GM19328 (cell line): ENCODE measurements around the gene PHACTR3.

Experiments
- ATAC-seq: cut with Tn5 transposase; IDR thresholded peaks from one replicate; pipeline ENCODE4 v1.9.1; 2021; ENCODE audit warnings: mild to moderate bottlenecking, moderate library complexity; ENCODE audit not compliant: unreplicated experiment

Gene PHACTR3

DNA sequence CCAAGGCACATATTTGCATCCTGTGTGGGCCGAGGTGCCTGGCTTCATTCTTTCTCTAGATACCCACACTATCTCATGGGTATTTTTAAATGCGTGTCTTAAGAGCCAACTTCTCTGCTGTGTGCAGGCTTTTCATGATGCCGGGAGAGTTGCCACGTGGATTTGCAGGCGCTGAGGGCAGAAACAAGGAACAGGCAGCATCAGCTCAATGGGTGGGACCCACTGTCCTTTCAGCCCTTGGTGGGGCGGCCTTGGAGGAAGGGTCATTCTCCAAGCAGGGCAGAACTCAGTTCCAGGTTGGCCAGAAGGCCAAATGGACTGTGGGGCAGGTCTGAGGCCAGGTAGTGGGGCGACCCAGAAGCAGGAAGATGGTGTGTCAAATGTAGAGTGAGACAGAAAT, 84.7 kb downstream of the PHACTR3 start:
- no peak for ATAC-seq

DNA sequence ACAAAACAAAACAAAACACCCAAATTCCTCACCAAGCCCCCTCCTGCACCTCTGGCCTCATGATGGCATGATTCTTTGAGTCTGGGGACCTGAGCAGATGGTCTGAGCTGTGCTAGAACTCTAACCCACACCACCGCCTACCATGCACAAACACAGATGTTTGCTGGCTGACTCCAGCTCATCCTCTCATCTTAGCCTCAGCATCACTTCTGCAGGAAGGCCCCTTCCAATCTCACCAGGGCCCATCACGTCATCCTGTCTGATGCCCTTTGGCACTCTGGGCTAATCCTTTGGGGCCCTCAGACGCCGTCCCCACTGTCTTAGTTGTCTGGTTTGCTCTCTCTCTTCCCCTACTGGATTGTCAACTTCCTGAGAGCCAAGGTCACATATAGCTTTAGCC, 85.8 kb downstream of the PHACTR3 start:
- no peak for ATAC-seq

DNA sequence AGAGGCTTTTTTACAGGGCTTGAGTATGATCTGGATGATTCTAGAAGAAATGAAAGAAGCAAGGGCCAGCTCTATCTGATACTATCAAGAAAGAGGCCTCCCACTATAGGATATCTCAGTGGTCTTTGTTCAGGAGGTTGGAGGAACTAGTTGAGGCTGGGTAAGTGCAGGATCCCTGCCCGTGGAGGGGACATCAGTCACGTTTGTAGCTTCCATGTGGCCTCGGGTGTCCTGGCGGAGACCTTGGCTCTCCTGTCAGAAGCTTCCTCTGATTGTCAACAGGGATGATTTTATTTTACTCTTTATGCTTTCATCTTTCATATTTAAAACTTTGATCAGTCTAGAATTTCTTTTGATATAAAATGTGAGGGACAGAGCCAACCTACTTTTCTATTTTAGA, 86.6 kb downstream of the PHACTR3 start:
- ATAC-seq = no peak

DNA sequence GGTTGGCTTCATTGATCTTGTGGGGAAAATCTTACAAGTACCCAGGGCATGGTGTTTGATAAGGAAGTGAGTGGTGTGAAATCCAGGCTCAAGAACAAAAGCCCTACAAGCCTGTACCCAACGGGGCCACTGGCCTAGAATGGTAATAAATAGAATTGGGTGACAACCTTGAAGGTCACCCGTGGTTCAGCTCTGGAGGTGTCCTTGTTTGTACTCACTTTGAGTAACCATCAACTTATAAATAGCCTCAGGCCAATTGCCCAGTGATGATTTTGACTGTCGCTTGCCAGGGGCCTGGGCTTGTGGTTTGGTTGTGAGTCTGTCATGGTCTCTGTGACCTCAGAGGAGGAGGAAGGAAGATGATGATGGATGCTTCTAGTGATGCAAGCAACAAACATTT, 87.8 kb downstream of the PHACTR3 start:
- no peak for ATAC-seq

DNA sequence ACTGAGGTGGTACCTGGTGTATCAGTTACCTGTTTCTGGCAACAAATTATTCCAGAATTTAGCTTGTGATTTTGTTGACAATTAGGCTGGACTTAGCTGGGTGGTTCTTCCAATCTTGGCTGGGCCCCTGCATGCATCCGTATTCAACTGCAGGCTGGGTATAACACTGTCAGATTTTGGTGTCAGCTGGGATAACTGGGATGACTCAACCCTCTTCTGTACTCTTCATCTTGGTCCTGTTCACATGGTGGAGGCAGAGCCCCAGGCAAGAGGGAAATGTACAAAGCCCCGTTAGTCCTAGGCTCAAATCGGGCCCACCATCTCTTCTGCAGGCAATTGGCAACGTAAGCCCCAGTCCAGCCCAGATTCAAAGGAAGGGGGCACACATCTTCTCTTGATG, 89.2 kb downstream of the PHACTR3 start:
- no peak for ATAC-seq

DNA sequence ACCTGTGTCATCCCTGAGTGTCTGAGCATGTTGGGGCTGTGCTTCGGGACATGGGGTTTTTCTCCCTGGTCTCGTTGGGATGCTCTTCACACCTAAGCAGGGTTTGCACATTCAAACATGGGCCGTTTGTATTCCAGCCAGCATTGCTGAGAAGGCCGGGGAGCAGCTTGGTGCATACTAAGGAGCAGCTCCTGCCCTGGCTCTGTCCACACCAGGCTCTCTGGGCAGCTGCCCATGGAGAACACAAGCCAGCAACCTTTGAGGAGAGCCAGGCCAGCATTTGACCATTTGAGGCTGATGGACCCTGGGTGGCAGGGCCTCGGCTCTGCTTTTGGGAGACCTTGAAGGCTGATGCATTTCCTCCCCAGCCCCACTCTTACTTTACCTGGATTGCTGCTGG, 92.1 kb downstream of the PHACTR3 start:
- ATAC-seq = no peak

DNA sequence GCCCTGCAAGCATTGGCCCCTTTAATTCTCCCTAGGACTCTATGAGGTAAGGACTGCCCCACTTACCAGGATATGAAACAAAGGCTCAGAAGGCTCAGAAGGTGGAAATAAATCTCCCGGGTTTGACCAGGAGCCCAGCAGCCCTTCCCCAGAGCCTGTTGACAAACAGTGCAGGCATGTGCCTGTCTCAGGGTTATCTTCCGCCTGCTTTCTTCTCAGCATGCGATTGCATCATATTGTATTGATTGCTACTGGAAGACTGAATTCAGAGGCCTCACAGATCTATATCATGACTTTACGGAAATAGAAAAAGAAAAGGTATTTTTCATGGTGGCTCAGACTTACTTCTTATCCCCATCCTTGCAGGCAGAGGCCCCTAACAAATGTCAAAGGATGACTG, 92.7 kb downstream of the PHACTR3 start:
- ATAC-seq = no peak

DNA sequence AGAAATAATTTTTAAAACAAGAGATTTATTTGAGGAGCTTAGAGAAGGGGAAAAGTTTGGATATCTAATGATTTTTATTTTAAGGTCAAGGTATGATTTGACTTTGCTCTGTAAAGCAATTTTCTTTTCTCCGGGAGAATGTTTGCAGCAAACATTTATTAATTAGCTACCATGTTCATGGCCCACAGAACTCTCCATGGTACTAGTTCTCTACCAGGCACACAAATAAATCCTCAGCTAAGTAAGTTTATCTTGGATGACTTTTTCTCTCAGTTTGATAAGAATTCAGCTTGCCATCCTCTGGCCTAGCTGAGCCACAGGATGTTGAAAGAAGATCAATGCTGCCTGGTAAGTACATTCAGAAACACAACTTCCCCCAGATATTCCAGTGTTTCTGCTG, 94.3 kb downstream of the PHACTR3 start:
- no peak for ATAC-seq

DNA sequence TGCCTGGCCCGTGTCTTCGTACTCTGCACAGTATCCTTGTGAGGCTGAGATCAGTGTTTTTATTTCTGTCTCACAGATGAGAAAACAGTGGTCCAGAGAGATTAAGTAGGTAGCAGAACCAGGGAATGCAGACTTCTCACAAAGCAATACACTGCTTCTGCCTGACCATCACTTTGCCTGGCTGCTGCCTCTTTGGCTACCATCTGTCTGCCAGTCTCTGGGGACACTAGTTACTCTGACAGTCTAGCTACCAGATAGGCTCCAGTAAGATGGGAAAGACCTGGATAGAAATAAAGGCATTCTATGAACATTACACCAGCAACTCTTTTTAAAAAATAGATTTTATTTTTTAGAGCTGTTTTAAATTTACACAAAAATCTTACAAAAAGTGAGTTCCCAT, 96.9 kb downstream of the PHACTR3 start:
- ATAC-seq = no peak

DNA sequence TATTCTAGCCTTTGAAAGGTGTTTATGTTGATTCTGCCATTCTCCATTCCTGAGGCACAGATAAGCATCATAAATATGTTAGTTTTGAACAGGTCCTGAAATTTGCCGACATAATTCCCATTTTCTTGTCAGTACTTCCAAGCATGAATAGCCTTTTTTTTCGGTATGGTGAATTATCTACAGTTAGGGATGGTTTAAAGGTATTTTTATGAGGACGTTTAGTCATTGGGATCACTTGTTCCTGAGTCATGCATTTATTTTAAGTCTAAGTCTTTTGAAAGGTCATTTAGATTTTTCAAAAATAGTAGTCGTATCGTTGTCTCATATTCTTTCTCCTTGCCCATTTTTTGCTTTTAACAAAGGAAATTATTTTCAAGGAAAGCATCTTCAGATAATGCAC, 98.7 kb downstream of the PHACTR3 start:
- ATAC-seq = no peak

DNA sequence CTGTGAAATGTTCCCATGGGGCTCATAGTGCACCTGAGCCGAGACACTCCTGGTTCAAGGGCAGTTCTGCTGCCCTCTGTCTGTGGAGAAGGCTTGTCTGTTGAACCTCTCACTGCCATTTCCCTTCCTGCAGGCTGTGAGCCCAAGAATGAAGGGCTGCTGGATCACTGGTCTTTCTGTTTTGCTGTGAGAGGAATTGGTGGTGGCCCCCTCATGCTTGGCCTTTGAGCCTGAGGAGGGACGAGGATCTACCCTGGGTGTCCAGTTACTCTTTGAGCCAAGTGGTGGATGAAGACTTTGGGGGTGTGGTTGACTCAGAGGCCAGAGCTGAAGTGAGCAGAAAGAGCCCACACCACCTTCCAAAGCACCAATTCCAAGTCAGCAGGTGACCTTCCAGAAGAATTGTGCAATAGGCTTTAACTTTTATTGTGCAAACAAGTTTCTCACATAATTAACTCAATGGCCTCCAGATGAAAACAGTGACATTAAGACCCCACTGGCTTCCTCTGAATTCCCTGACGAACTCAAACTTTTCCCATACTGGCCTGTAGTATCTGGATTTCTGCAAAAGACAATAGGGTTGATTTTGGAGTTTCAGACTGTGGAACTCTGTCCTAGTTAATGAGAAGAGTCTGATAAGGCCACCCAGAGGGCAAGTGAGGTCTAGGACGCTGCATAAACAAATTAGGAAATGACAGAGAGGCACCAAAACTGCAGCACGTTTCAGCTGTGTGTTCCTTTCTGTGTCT, 101.5 kb downstream of the PHACTR3 start:
- ATAC-seq = no peak

DNA sequence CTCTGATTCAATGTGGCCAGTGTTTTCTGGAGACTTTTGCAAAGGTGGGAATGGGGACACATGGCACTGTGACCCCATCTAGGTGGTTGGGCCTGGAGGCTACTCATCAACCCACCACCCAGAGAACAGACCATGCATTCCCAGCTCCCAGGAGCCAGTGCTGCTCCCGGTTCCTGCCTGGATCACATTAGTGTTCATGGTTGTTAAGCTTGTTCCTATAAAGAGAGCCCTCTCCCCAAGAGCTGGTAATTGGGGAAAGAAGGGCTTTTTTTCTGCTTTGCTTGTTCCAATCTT, 102.0 kb downstream of the PHACTR3 start:
- no peak for ATAC-seq

DNA sequence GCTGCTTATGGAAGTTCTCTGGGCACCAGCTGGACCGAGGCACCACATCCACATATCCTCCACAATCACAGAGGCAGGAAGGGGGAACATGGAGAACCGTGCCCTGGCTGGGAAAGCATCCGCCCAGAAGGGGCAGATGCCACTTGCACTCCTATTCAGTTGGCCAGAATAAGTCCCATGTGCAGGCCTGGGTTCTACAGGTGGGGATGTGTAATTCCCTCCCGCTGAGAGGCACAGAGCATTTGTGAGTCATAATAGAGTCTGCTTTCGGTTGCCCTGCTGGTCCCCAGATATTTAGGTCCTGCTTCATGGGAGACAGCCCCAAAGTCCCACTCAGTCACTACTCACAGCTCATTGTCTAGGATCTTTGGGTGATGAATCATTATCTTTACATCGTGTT, 104.0 kb downstream of the PHACTR3 start:
- ATAC-seq = no peak

DNA sequence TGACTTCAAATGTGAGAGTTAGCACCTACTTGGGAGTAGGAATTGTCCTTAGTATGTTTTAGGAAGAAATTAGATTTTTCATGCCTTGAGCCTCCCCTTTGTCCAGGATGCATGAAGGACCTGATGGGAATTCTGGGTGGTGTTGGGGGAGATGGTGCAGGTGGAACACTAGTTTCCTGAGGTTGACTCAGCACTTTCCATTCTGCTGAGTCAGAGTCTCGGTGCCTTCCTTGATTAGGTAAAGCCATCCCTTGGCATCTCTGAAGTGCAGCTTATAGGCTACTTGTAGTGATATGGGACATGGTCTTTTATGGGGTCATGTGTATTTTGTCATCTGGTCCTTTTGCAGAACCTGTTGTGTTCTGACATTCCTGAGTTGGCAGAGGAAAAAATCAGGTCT, 105.3 kb downstream of the PHACTR3 start:
- no peak for ATAC-seq

DNA sequence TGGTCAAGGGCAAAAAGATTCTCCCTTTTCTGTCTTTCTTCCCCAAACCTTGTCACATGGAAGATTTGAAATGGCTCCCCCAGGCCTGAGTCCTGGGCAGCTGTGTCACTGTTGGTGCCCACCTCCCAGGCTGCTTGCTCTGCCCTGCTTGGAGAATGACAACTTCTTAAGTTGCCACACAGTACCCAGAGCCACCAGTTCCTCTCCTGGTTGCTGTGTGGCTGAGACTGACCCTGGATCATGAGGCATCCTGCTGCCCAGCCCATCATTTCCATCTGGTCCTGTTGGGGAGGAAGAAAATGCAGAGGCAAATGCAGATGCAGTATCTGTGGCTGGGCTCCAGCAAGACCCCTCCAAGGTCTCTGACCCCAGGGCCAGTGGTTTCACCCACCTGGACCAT, 113.7 kb downstream of the PHACTR3 start:
- ATAC-seq = no peak

DNA sequence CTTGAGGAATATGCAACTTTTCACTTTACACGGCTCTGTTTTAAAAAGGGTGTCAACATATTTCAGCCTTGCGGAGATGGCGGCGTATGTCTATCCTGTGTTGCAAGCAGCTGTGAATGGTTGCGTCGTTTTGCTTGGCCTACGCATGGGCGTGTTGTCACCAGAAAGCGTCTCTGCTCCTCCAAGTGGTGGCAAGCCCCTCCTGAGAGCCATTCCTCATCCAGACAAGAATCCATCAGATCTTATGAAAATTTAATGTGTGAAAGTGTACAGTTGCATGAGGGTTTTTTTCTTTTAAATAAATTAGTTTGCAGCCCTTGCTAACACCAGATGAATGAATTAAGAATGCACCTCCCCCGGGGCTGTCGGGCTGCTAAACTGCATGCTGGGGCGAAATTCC, 114.4 kb downstream of the PHACTR3 start:
- ATAC-seq = no peak

DNA sequence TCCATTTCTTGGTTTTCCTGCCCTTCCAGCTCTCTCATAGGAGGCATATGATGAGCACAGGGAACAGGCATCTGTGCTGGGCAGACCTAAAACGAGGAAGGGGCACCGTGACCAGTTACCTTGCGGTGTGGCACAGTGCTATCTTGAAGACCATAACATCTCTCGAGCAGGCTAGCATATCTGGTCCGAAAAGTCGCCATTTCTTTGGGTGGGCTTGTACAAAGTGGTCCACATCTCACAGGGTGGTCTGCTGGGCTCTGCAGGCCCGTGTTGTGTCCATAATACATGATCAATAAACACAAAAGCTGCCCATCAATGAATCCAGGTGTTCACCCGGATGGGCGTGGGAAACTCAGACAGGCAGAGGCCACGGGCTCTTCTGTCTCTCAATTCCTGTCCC, 115.7 kb downstream of the PHACTR3 start:
- no peak for ATAC-seq

DNA sequence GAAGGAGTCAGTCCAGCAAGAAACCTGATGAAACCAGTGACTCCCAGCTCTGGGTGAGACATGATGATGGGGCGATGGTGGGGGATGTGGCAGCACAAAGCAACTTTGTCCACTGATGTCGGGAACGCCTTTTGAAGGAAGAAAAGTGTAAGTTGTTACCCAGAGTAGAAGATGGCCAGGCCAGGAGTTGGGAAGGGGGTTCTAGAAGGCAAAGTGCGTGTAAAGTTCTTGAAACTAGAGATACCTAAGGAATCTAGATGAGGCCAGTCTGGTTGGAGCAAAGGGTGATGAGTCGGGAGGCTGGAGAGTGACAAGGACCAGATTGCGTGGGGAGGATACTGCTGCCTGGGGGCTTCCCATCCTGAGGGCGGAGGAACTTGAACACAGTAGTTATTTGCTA, 117.0 kb downstream of the PHACTR3 start:
- no peak for ATAC-seq

DNA sequence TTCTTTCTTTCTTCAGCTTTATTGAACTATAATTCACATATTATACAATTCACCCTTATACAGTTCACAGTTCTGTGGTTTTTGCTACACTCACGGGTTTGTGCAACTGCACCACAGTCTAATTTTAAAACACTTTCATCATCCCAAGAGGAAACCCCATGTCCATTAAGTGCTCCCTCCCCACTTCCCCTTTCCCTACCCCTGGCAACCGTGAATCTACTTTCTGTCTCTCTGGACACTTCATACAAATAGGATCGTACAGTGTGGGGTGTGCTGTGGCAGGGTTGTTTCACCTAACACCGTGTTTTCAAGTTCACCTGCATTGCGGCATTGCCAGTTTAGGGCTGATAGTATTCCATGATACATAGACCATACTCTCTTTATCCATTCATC, 118.8 kb downstream of the PHACTR3 start:
- ATAC-seq = no peak

DNA sequence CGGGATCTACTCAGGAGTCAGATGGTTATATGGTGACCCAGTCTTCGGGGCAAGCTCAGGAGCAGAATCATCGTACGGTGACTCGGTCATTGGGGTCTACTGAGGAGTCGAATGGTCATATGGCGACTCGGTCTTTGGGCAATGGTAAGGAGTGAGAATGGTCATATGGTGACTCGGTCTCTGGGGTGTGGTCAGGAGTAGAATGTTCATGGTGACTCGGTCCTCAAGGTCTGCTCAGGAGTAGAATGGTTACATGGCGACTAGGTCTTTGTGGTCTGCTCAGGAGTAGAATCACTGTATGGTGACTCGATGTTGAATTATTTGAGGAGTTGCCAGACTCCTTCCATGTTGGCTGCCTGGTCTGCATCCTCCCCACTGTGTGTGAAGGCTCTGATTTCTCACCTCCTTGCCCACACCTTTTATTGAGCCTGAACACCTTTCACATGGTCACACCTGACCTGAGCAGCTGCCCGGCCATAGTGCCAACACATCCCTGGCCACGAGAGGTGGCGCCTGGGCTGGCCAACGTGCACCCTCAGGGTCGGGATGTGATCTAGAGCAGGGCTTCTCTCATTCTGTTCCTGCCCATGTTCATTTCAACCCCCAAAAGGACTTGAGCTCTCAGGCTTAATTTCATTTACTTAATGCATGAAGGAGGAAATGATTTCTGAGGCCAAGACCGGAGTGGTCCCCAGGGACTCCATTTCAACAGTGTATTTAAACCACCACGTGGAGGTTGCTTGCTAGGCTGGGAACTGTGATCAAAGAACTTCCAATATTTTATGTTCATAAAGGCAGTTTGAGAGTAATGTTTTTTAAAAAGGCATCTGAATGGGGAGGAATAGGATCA, 119.5 kb downstream of the PHACTR3 start:
- no peak for ATAC-seq

DNA sequence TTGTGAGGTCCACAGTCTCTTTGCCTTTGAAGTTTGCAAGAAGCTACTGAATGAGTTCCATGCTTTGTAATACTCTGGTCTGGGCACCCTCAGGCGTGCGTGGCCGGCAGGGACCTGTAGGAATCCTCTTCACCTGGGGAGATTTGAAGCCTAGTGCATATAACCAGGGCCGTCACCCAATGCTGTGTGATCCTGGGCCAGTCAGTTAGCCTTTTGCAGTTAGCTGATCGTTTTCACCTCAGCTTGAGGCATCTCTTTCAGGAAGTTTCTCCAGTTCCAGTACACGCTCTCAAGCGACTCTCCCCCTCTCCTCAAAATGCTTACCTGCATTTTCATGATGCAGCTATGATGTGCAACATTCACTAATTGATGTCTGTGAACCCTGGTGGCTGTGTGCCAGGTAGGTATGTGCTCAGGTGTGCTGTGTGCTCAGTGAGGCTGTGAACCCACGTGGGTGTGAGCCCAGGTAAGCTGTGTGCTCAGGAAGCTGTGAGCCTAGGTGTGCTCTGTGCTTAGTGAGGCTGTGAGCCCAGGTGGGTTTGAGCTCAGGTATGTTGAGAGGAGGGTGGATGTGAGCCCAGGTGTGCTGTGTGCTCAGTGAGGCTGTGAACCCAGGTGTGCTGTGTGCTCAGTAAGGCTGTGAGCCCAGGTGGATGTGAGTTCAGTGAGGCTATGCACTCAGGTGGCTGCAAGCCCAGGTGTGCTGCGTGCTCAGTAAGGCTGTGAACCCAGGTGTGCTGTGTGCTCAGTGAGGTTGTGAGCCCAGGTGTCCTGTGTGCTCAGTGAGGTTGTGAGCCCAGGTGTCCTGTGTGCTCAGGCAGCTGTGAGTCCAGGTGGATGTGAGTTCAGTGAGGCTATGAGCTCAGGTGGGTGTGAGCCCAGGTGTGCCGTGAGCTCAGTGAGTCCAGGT, 120.4 kb downstream of the PHACTR3 start:
- ATAC-seq = no peak
